ENCODE results near the gene SEC31A.

SEC31A gene

GRCh38 chr4:82852751-82853285, 38.1 kb downstream of the SEC31A start:
- TF ChIP-seq CTCF (IDR thresholded peaks at IDR 0.05; ENCODE audit: poor library complexity, severe bottlenecking): no peak
- H3K27ac ChIP-seq (ENCODE audit: poor library complexity, severe bottlenecking): no peak overlapping the region
- no peak overlapping the region for H3K4me3 ChIP-seq (ENCODE audit: severe bottlenecking)
- no peak for ATAC-seq (ENCODE audit: low read depth)
- H3K27me3 ChIP-seq (ENCODE audit: insufficient read depth, poor library complexity, severe bottlenecking): no peaks in the 10 kb centered on the region
- H3K9me3 ChIP-seq (ENCODE audit: severe bottlenecking): no peaks in the 10 kb centered on the region
- no peak for DNase-seq (ENCODE audit: low spot score)
- H3K36me3 ChIP-seq (ENCODE audit: low read depth): peaks cover 100% of the 10 kb centered on the region
- H3K4me1 ChIP-seq (ENCODE audit: insufficient read depth, poor library complexity, severe bottlenecking): peaks cover 9% of the 10 kb centered on the region

DNA sequence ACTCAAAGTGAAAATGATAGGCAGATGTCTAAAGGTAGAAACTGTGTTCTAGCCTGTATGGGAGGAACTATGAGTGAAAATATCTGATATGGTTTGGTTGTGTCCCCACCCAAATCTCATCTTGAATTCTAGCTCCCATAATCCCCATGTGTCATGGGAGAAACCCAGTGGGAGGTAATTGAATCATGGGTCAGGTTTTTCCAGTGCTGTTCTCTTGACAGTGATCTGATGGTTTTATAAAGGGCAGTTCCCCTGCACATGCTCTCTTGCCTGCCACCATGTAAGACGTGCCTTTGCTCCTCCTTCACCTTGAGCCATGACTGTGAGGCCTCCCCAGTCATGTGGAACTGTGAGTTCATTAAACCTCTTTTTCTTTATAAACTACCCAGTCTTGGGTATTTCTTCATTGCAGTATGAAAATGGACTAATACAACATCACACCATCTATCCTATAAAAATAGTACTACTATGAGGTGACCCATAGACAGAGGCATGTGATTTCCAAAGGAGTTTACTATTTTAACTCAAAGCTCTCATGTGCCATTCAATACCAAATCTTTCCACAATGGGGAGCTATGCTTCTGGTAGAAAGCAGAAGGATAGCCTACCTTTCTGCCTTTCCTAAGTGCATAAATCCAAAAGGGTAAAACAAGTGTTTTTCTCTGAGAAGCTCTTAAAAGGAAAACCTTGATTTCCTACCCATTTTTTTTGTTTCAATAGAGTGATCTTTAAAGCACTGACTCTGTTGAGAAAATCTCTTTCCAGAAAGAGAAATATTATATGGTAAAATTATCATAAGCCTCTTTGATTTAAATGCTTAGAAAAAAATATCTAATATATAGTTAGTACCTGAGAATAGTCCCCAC, 38.8 kb downstream of the SEC31A start:
- ATAC-seq (ENCODE audit: low read depth): no peak
- no peak overlapping the region for H3K27ac ChIP-seq (ENCODE audit: poor library complexity, severe bottlenecking)

GRCh38 chr4:82851318-82851717, 39.6 kb downstream of the SEC31A start:
- Histone ChIP-seq H3K36me3 (ENCODE audit: low read depth) (peaks cover 100% of the 10 kb centered on the region), H3K4me1 (ENCODE audit: insufficient read depth, poor library complexity, severe bottlenecking) (peaks cover 9% of the 10 kb centered on the region), H3K27me3 (ENCODE audit: insufficient read depth, poor library complexity, severe bottlenecking) (no peaks in the 10 kb centered on the region), H3K27ac (ENCODE audit: poor library complexity, severe bottlenecking) (no peak overlapping the region), H3K4me3 (ENCODE audit: severe bottlenecking) (no peak overlapping the region), H3K9me3 (ENCODE audit: severe bottlenecking) (no peaks in the 10 kb centered on the region)
- no peak for TF ChIP-seq CTCF (IDR thresholded peaks at IDR 0.05; ENCODE audit: poor library complexity, severe bottlenecking)
- ATAC-seq (ENCODE audit: low read depth) (no peak), DNase-seq (ENCODE audit: low spot score) (no peak)

More for the DNA sequence above, 38.8 kb downstream of the SEC31A start:
- Histone ChIP-seq H3K9me3 (ENCODE audit: severe bottlenecking) (no peaks in the 10 kb centered on the region), H3K27me3 (ENCODE audit: insufficient read depth, poor library complexity, severe bottlenecking) (no peaks in the 10 kb centered on the region), H3K4me1 (ENCODE audit: insufficient read depth, poor library complexity, severe bottlenecking) (peaks cover 9% of the 10 kb centered on the region), H3K36me3 (ENCODE audit: low read depth) (peaks cover 100% of the 10 kb centered on the region), H3K4me3 (ENCODE audit: severe bottlenecking) (no peak overlapping the region)
- TF ChIP-seq CTCF (IDR thresholded peaks at IDR 0.05; ENCODE audit: poor library complexity, severe bottlenecking): peak; percentile 50
- DNase-seq (ENCODE audit: low spot score): no peak

- Histone ChIP-seq H3K4me3 (ENCODE audit: severe bottlenecking) (no peak overlapping the region), H3K4me1 (ENCODE audit: insufficient read depth, poor library complexity, severe bottlenecking) (peaks cover 9% of the 10 kb centered on the region)
- no peak for TF ChIP-seq CTCF (IDR thresholded peaks at IDR 0.05; ENCODE audit: poor library complexity, severe bottlenecking)
Measured at GRCh38 chr4:82850684-82851083, 40.3 kb downstream of the SEC31A start.

GRCh38 chr4:82848706-82849105, 42.2 kb downstream of the SEC31A start:
- peak overlapping the region; percentile 27 for H3K27ac ChIP-seq (ENCODE audit: poor library complexity, severe bottlenecking)
- no peak for TF ChIP-seq CTCF (IDR thresholded peaks at IDR 0.05; ENCODE audit: poor library complexity, severe bottlenecking)
- DNase-seq (ENCODE audit: low spot score) (no peak), ATAC-seq (ENCODE audit: low read depth) (peak; percentile 73)
- H3K9me3 ChIP-seq (ENCODE audit: severe bottlenecking): no peaks in the 10 kb centered on the region
- H3K4me1 ChIP-seq (ENCODE audit: insufficient read depth, poor library complexity, severe bottlenecking): peaks cover 9% of the 10 kb centered on the region
- no peak overlapping the region for H3K4me3 ChIP-seq (ENCODE audit: severe bottlenecking)
- no peaks in the 10 kb centered on the region for H3K27me3 ChIP-seq (ENCODE audit: insufficient read depth, poor library complexity, severe bottlenecking)
- peaks cover 97% of the 10 kb centered on the region for H3K36me3 ChIP-seq (ENCODE audit: low read depth)

More at GRCh38 chr4:82850684-82851083, 40.3 kb downstream of the SEC31A start:
- peaks cover 97% of the 10 kb centered on the region for H3K36me3 ChIP-seq (ENCODE audit: low read depth)
- DNase-seq (ENCODE audit: low spot score) (no peak), ATAC-seq (ENCODE audit: low read depth) (no peak)
- no peaks in the 10 kb centered on the region for H3K27me3 ChIP-seq (ENCODE audit: insufficient read depth, poor library complexity, severe bottlenecking)
- H3K9me3 ChIP-seq (ENCODE audit: severe bottlenecking): no peaks in the 10 kb centered on the region
- H3K27ac ChIP-seq (ENCODE audit: poor library complexity, severe bottlenecking): no peak overlapping the region

Data from RWPE2 (cell line).